ENCODE results near the gene PNKP. TPM values are rescaled to one million over a fixed set of nuclear protein-coding genes. Genes with fewer than 3 reads are reported as not detected.
A peak's percentile ranks its signal among the peaks of the same experiment; 100 is the strongest.

The PNKP gene
- total and polyA plus RNA-seq, 2 experiments from 2014 or later, result 74.5 to 98.4 TPM

- peaks cover 12% of the 10 kb centered on the region for H3K4me1 ChIP-seq (ENCODE audit: low read depth)
- peaks cover 46% of the 10 kb centered on the region for H3K36me3 ChIP-seq
- no peaks in the 10 kb centered on the region for H3K27me3 ChIP-seq
- DNase-seq (ENCODE audit: low read depth in 1 of 2, low spot score in 1 of 2), result no peak
- peak overlapping the region; percentile 82 for H3K27ac ChIP-seq
- TF ChIP-seq, protein P1, sequence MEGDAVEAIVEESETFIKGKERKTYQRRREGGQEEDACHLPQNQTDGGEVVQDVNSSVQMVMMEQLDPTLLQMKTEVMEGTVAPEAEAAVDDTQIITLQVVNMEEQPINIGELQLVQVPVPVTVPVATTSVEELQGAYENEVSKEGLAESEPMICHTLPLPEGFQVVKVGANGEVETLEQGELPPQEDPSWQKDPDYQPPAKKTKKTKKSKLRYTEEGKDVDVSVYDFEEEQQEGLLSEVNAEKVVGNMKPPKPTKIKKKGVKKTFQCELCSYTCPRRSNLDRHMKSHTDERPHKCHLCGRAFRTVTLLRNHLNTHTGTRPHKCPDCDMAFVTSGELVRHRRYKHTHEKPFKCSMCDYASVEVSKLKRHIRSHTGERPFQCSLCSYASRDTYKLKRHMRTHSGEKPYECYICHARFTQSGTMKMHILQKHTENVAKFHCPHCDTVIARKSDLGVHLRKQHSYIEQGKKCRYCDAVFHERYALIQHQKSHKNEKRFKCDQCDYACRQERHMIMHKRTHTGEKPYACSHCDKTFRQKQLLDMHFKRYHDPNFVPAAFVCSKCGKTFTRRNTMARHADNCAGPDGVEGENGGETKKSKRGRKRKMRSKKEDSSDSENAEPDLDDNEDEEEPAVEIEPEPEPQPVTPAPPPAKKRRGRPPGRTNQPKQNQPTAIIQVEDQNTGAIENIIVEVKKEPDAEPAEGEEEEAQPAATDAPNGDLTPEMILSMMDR (IDR thresholded peaks at IDR 0.05; ENCODE audit: low read depth, low read length), result no peak
- H3K9me3 ChIP-seq (ENCODE audit: low read depth), result no peaks in the 10 kb centered on the region
- H3K4me3 ChIP-seq, result no peak overlapping the region
These were observed 6.9 kb downstream of the PNKP start for GRCh38 chr19:49860336-49861102.

DNA sequence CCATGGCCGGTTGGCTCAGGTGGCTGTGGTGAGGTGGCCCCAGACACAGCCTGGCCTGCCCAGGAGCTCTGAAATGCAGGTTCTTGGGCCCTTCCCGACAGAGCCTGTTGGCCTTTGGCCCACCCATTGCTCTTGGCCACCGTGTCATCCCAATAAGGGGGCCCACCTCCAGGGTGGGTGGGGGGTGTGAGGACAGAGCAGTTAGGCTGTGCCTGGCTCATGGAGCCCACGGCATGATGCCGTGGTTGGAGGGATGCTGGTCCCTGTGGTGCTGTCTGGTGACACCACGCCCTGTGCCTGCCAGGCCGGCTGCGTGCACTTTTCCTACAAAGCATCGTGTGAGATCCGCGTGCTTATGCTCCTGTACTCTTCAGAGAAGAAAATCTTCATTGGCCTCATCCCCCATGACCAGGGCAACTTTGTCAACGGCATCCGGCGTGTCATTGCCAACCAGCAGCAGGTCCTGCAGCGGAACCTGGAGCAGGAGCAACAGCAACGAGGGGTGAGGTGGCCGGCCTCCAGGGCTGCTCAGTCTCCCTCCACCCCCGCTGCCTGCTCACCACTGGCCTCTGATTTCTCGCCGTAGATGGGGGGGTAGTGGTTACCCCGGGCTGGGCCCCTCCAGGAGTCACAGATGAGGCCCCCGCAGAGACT is 7.6 kb downstream of the PNKP start:
- peaks cover 12% of the 10 kb centered on the region for H3K4me1 ChIP-seq (ENCODE audit: low read depth)
- H3K36me3 ChIP-seq, result peaks cover 53% of the 10 kb centered on the region
- H3K9me3 ChIP-seq (ENCODE audit: low read depth), result no peaks in the 10 kb centered on the region
- no peak overlapping the region for H3K4me3 ChIP-seq
- peak overlapping the region; percentile 82 for H3K27ac ChIP-seq
- TF ChIP-seq, protein P1 (IDR thresholded peaks at IDR 0.05; ENCODE audit: low read depth, low read length), result no peak
- no peak for DNase-seq (ENCODE audit: low read depth in 1 of 2, low spot score in 1 of 2)
- no peaks in the 10 kb centered on the region for H3K27me3 ChIP-seq

DNA sequence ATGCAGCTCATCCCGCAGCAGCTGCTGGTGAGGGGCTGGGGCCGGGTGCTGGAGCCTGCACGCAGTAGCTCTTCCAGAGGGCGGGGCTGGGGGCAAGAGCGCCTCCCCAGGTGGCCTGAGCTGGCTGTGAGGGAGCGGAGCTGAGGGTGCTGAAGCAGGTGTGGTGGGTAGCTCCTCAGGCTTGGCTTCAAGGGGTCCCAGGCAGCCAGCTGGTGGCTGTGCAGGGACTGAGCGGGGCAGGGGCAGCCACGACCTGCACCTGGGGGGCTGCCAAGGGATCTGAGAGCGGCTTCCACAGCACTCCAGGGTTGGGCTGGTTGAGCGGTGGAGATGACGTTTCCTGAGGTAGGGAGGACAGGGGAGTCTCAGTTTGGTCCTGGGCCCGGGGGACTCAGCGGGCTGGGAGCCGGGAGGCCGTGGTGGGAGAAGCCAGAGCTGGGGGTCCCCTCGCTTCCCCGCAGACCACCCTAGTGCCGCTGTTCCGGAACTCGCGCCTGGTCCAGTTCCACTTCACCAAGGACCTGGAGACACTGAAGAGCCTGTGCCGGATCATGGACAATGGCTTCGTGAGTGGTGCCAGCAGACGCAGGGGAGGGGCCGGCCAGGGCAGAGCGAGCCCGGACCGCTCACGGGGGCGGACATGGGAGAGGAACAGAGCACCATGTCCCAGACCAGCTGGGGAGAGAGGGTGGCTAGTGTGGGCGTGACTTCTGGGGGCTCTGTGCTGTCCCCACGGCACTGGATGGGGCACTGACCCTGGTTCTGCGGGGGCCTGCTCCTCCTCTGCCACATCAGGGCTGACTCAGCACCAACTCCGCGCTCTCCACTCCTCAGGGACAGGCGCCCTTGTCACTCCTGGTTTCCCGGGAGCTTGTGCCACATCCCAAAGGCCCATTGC is 9.0 kb downstream of the PNKP start:
- H3K4me3 ChIP-seq, result no peak overlapping the region
- H3K27me3 ChIP-seq, result no peaks in the 10 kb centered on the region
- H3K27ac ChIP-seq, result peak overlapping the region; percentile 72
- no peaks in the 10 kb centered on the region for H3K9me3 ChIP-seq (ENCODE audit: low read depth)
- peaks cover 53% of the 10 kb centered on the region for H3K36me3 ChIP-seq
- TF ChIP-seq, protein P1 (IDR thresholded peaks at IDR 0.05; ENCODE audit: low read depth, low read length), result no peak
- peaks cover 12% of the 10 kb centered on the region for H3K4me1 ChIP-seq (ENCODE audit: low read depth)
- no peak for DNase-seq (ENCODE audit: low read depth in 1 of 2, low spot score in 1 of 2)

DNA sequence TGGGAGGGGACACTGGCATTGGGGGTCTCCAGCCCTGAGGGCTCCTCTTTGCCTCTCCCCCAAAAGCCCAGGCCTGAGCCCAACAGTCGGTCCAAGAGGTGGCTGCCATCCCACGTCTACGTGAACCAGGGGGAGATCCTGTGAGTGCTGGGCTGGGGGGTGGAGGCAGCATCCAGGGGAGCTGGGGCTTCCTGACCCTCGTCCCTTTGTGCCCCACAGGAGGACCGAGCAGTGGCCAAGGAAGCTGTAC is 9.6 kb downstream of the PNKP start:
- Histone ChIP-seq H3K4me3 (no peak overlapping the region), H3K27me3 (no peaks in the 10 kb centered on the region), H3K27ac (peak overlapping the region; percentile 72), H3K36me3 (peaks cover 53% of the 10 kb centered on the region), H3K9me3 (ENCODE audit: low read depth) (no peaks in the 10 kb centered on the region), H3K4me1 (ENCODE audit: low read depth) (peaks cover 12% of the 10 kb centered on the region)
- DNase-seq (ENCODE audit: low read depth in 1 of 2, low spot score in 1 of 2), result no peak
- TF ChIP-seq, protein P1 (IDR thresholded peaks at IDR 0.05; ENCODE audit: low read depth, low read length), result no peak

DNA sequence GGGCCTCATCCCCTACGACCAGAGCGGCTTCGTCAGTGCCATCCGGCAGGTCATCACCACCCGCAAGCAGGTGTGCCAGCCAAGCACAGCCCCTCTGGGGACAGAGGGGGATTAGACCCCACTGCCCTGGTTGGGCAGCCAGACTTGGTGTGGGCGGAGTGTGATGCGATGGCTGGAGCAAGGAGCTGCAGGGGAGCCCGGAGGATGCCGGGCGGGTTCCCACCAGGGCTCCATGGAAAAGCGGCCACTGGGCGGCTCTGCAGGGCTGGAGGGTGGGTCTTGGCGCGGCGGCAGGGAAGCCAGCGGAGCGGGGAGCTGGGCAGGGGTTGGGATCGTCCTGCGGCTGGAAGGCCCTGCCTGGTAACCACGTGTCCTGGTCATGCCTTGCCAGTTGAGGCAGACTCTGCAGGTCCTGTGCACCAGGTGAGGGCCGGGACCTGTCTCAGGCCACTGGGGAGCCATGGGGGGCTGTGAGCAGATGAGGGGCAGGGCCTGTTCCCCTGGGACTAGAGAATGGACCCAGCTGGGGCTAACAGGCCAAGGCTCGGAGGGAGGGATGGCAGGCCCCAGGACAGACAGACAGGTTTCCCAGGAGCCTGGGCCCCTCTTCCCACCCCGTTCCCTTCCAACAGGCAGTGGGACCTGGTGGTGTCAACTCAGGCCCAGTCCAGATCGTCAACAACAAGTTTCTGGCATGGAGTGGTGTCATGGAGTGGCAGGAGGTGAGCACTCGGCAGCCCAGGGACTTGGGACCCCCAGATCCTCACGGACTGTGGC is 10.1 kb downstream of the PNKP start:
- H3K27me3 ChIP-seq, result no peaks in the 10 kb centered on the region
- no peak overlapping the region for H3K4me3 ChIP-seq
- no peaks in the 10 kb centered on the region for H3K9me3 ChIP-seq (ENCODE audit: low read depth)
- H3K4me1 ChIP-seq (ENCODE audit: low read depth), result peaks cover 12% of the 10 kb centered on the region
- H3K36me3 ChIP-seq, result peaks cover 53% of the 10 kb centered on the region
- DNase-seq (ENCODE audit: low read depth in 1 of 2, low spot score in 1 of 2), result no peak
- H3K27ac ChIP-seq, result peak overlapping the region; percentile 72
- TF ChIP-seq, protein P1 (IDR thresholded peaks at IDR 0.05; ENCODE audit: low read depth, low read length), result no peak
